ENCODE results near the gene ARHGAP45. TPM values are rescaled to one million over a fixed set of nuclear protein-coding genes. Genes with fewer than 3 reads are reported as not detected.

The ARHGAP45 gene
- total RNA-seq, 1 donor from 2014 or later = 0.21 TPM

GRCh38 chr19:1130771-1131717 is 64.1 kb downstream of the ARHGAP45 start:
- peak; percentile 19 for DNase-seq (ENCODE audit: low read depth)

GRCh38 chr19:1131718-1132551 is 65.0 kb downstream of the ARHGAP45 start:
- DNase-seq (ENCODE audit: low read depth) = peak; percentile 73

- no peak for DNase-seq (ENCODE audit: low read depth)
Measured at GRCh38 chr19:1132552-1133383, 65.8 kb downstream of the ARHGAP45 start.

- DNase-seq (ENCODE audit: low read depth) = no peak
Measured at GRCh38 chr19:1133471-1133929, 66.5 kb downstream of the ARHGAP45 start.

- DNase-seq (ENCODE audit: low read depth) = no peak
Measured at GRCh38 chr19:1134431-1134830, 67.5 kb downstream of the ARHGAP45 start.

- DNase-seq (ENCODE audit: low read depth) = no peak
Measured at GRCh38 chr19:1135454-1135853, 68.5 kb downstream of the ARHGAP45 start.

- DNase-seq (ENCODE audit: low read depth) = no peak
Measured at GRCh38 chr19:1136201-1136600, 69.2 kb downstream of the ARHGAP45 start.

Other genes starting within 250 kb of the ARHGAP45 start
- 0.16 and 0.26 TPM in 2 replicates for gene PLPPR3, start 245.2 kb upstream of the ARHGAP45 start, total RNA-seq
- gene AZU1, start 239.3 kb upstream of the ARHGAP45 start, total RNA-seq = not detected in 2 replicates
- not detected in 2 replicates for gene PRTN3, start 226.2 kb upstream of the ARHGAP45 start, total RNA-seq
- not detected in 2 replicates for gene ELANE, start 214.9 kb upstream of the ARHGAP45 start, total RNA-seq
- gene CFD, start 207.5 kb upstream of the ARHGAP45 start, total RNA-seq = 0.16 and 0.57 TPM in 2 replicates
- 27.7 and 31.2 TPM in 2 replicates for gene MED16, start 174.0 kb upstream of the ARHGAP45 start, total RNA-seq
- not detected in 2 replicates for gene RNU6-9, start 173.7 kb upstream of the ARHGAP45 start, total RNA-seq
- 51.8 and 53.6 TPM in 2 replicates for gene R3HDM4, start 153.9 kb upstream of the ARHGAP45 start, total RNA-seq
- gene KISS1R, start 149.8 kb upstream of the ARHGAP45 start, total RNA-seq = not detected in 2 replicates
- gene ARID3A, start 141.1 kb upstream of the ARHGAP45 start, total RNA-seq = 3.2 and 3.5 TPM in 2 replicates
- 34.2 and 42.9 TPM in 2 replicates for gene WDR18, start 82.8 kb upstream of the ARHGAP45 start, total RNA-seq
- gene GRIN3B, start 66.7 kb upstream of the ARHGAP45 start, total RNA-seq = 0.05 and 0.16 TPM in 2 replicates
- 182 and 198 TPM in 2 replicates for gene TMEM259, start 46.0 kb upstream of the ARHGAP45 start, total RNA-seq
- not detected in 2 replicates for gene RNU6-2, start 45.6 kb upstream of the ARHGAP45 start, total RNA-seq
- 88.1 and 92.4 TPM in 2 replicates for gene CNN2, start 40.6 kb upstream of the ARHGAP45 start, total RNA-seq
- gene ABCA7, start 27.1 kb upstream of the ARHGAP45 start, total RNA-seq = 41.9 and 43.0 TPM in 2 replicates
- gene POLR2E, start 28.2 kb downstream of the ARHGAP45 start, total RNA-seq = 213 and 240 TPM in 2 replicates
- gene GPX4, start 36.8 kb downstream of the ARHGAP45 start, total RNA-seq = 475 and 493 TPM in 2 replicates
- gene SBNO2, start 107.1 kb downstream of the ARHGAP45 start, total RNA-seq = 23.3 and 25.0 TPM in 2 replicates
- gene STK11, start 138.6 kb downstream of the ARHGAP45 start, total RNA-seq = 86.3 and 94.9 TPM in 2 replicates
- gene CBARP, start 170.8 kb downstream of the ARHGAP45 start, total RNA-seq = 4.0 and 4.8 TPM in 2 replicates
- 46.5 and 61.9 TPM in 2 replicates for gene ATP5F1D, start 174.6 kb downstream of the ARHGAP45 start, total RNA-seq
- gene MIDN, start 181.4 kb downstream of the ARHGAP45 start, total RNA-seq = 17.2 and 30.6 TPM in 2 replicates
- 441 and 497 TPM in 2 replicates for gene CIRBP, start 202.2 kb downstream of the ARHGAP45 start, total RNA-seq
- gene FAM174C, start 208.4 kb downstream of the ARHGAP45 start, total RNA-seq = 33.8 and 55.3 TPM in 2 replicates
- gene EFNA2, start 218.7 kb downstream of the ARHGAP45 start, total RNA-seq = not detected in 2 replicates